IMR-90 (cell line): ENCODE measurements around the gene INO80B.

Experiments used
- CEBPB ChIP-seq: IDR thresholded peaks from 2 replicates; pipeline ENCODE4 v1.6.1; 2012; ENCODE audit warnings: low read depth, low read length, improper control_type of control experiment
- CHD1 ChIP-seq: IDR thresholded peaks from 2 replicates; pipeline ENCODE4 v1.6.1; 2012; ENCODE audit warnings: low read depth, low read length, improper control_type of control experiment
- MAZ ChIP-seq: IDR thresholded peaks from 2 replicates; pipeline ENCODE4 v1.6.1; 2012; ENCODE audit warnings: low read depth, mild to moderate bottlenecking, low read length, improper control_type of control experiment, moderate library complexity, borderline replicate concordance
- POLR2A ChIP-seq: IDR thresholded peaks from 2 replicates; pipeline ENCODE4 v1.6.1; 2012; ENCODE audit warnings: mild to moderate bottlenecking, low read depth, low read length
- TF ChIP-seq, protein P1 (sequence below): conservative IDR thresholded peaks from 2 replicates; pipeline ENCODE4 v1.5.1; 2012; ENCODE audit warnings: mild to moderate bottlenecking, low read depth, low read length, improper control_type of control experiment

DNA sequence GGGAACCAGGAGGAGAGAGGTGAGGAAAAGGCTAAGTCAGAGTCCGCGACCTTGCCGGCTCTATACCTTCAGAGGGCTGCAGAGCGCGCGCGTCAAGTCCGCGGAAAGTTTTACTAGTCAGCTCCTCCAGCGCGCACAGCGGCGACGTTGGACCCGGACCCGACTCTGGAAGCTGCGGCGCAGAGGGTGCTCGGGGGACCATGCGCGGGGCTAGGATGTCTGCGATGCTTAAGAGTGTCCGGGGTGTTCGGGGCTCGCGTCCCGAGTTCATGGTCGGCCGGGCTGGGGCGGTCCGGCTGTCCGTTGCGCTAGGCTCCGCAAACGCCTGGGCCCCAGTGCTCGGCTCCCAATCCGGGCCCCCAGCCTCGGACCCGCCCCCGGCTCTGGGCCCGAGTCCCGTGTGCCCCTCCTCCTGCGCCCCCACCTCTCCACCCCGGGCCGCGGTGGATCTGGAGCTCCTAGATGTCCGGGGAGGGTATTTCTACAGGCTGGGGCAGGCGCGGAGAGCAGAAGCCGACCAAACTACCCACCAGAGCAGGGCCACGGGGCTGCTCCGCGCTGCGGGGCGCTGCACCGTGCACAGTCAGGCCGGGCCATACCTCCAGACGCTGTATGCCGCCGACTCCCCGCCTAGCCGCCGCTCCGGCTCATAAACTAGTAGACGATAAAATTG is 44.5 kb downstream of the INO80B start, which contains the start of gene LBX2:
- TF ChIP-seq, protein P1, sequence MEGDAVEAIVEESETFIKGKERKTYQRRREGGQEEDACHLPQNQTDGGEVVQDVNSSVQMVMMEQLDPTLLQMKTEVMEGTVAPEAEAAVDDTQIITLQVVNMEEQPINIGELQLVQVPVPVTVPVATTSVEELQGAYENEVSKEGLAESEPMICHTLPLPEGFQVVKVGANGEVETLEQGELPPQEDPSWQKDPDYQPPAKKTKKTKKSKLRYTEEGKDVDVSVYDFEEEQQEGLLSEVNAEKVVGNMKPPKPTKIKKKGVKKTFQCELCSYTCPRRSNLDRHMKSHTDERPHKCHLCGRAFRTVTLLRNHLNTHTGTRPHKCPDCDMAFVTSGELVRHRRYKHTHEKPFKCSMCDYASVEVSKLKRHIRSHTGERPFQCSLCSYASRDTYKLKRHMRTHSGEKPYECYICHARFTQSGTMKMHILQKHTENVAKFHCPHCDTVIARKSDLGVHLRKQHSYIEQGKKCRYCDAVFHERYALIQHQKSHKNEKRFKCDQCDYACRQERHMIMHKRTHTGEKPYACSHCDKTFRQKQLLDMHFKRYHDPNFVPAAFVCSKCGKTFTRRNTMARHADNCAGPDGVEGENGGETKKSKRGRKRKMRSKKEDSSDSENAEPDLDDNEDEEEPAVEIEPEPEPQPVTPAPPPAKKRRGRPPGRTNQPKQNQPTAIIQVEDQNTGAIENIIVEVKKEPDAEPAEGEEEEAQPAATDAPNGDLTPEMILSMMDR: no peak
- TF ChIP-seq POLR2A (no peak), CHD1 (no peak), CEBPB (no peak), MAZ (no peak)
